ENCODE results near the gene NAPB.

GRCh38 chr20:23361476-23362391 lies 59.6 kb downstream of the NAPB start, which contains the start of gene GZF1:
- peak; percentile 84 for TF ChIP-seq POLR2AphosphoS5 (IDR thresholded peaks at IDR 0.05; ENCODE audit: low read depth, low read length)
- TF ChIP-seq POLR2A (IDR thresholded peaks at IDR 0.05; ENCODE audit: low read depth, low read length), result peak; percentile 88; the same call in 1 of the 2 replicates
- TF ChIP-seq TAF1 (IDR thresholded peaks at IDR 0.05; ENCODE audit: borderline replicate concordance, low read depth, low read length), result peak; percentile 72; the same call in 1 of the 2 replicates
